CD8-positive, alpha-beta memory T cell (primary cell): Measurements from ENCODE around the gene RNLS. TPM values are rescaled to one million over a fixed set of nuclear protein-coding genes. Genes with fewer than 3 reads are reported as not detected.

Experiments used
- CTCF ChIA-PET: fragments of 350-600 bp; sonication (Branson Sonifier 250); formaldehyde crosslinking; loops from one replicate; lab custom pipeline; 2021; ENCODE audit warnings: antibody characterized with exemption; lab: Charles Lee
- POLR2A ChIA-PET: fragments of 350-600 bp; sonication (Branson Sonifier 250); formaldehyde crosslinking; loops from one replicate; lab custom pipeline; 2021; ENCODE audit warnings: antibody characterized with exemption; lab: Charles Lee
- DNase-seq, 5 donors: peaks; one replicate each; pipeline versions ENCODE4 v3.0.0 to v3.0.0-alpha.2; 2020 to 2022; ENCODE audit warnings: mixed read lengths in 1 of 5
- H3K27ac ChIP-seq: one replicate; pipeline ENCODE4 v1.7.0; 2013; ENCODE audit warnings: low read depth, mild to moderate bottlenecking, low read length, moderate library complexity
- H3K27me3 ChIP-seq: 2 replicates; pipeline ENCODE4 v1.7.0; 2013; ENCODE audit warnings: low read length, mild to moderate bottlenecking; ENCODE audit not compliant: insufficient read depth, poor library complexity, severe bottlenecking
- H3K36me3 ChIP-seq: 2 replicates; pipeline ENCODE4 v1.7.0; 2013; ENCODE audit warnings: mild to moderate bottlenecking, low read length, moderate library complexity; ENCODE audit not compliant: insufficient read depth
- H3K4me1 ChIP-seq: 2 replicates; pipeline ENCODE4 v1.7.0; 2013; ENCODE audit warnings: mild to moderate bottlenecking, low read length, moderate library complexity; ENCODE audit not compliant: insufficient read depth
- H3K4me3 ChIP-seq: 2 replicates; pipeline ENCODE4 v1.7.0; 2013; ENCODE audit warnings: mild to moderate bottlenecking, low read length
- H3K9me3 ChIP-seq: 2 replicates; pipeline ENCODE4 v1.7.0; 2013; ENCODE audit warnings: mild to moderate bottlenecking, low read length
- H3K27ac Mint-ChIP-seq, 8 donors: one replicate each; pipeline ENCODE4 v1.8.0; 2020 to 2021; ENCODE audit warnings: mixed read lengths in 8 of 8, mild to moderate bottlenecking in 6 of 8, inconsistent platforms in 3 of 8, moderate library complexity in 3 of 8
- H3K27me3 Mint-ChIP-seq, 2 donors: one replicate each; pipeline ENCODE4 v1.8.0; 2020 to 2021; ENCODE audit warnings: mixed read lengths in 2 of 2, mild to moderate bottlenecking in 1 of 2, moderate library complexity in 1 of 2
- H3K36me3 Mint-ChIP-seq, 3 donors: one replicate each; pipeline ENCODE4 v1.8.0; 2020 to 2021; ENCODE audit warnings: mixed read lengths in 3 of 3, inconsistent platforms in 1 of 3, mild to moderate bottlenecking in 1 of 3
- H3K4me1 Mint-ChIP-seq, 3 donors: one replicate each; pipeline ENCODE4 v1.8.0; 2020 to 2021; ENCODE audit warnings: mixed read lengths in 3 of 3, inconsistent platforms in 1 of 3, mild to moderate bottlenecking in 1 of 3
- H3K4me3 Mint-ChIP-seq, 7 donors: one replicate each; pipeline ENCODE4 v1.8.0; 2020 to 2021; ENCODE audit warnings: mixed read lengths in 7 of 7, mild to moderate bottlenecking in 6 of 7, moderate library complexity in 4 of 7, inconsistent platforms in 2 of 7
- H3K9me3 Mint-ChIP-seq, 5 donors: one replicate each; pipeline ENCODE4 v1.8.0; 2020 to 2022; ENCODE audit warnings: mixed read lengths in 5 of 5, mild to moderate bottlenecking in 3 of 5, moderate library complexity in 2 of 5, inconsistent platforms in 1 of 5
- polyA plus RNA-seq: library from polyadenylated mRNA; unstranded; fragments of 300-500 nt; fragmentation: Illumina TruSeq; gene quantifications from one replicate; pipeline ENCODE4 v1.2.3, GENCODE V29; 2021
- total RNA-seq, 2 experiments: library from RNA; stranded (reverse); gene quantifications; one replicate each; pipeline ENCODE4 v1.2.3, GENCODE V29; 2021

Gene RNLS
- total and polyA plus RNA-seq, 3 experiments from 2014 or later: 4.0 to 7.0 (median 4.6) TPM

- Histone ChIP-seq H3K9me3 (no peaks in the 10 kb centered on the region), H3K27ac (no peak overlapping the region), H3K27me3 (no peaks in the 10 kb centered on the region), H3K36me3 (no peaks in the 10 kb centered on the region), H3K4me1 (no peaks in the 10 kb centered on the region), H3K4me3 (no peak overlapping the region)
- POLR2A ChIA-PET: no interaction called here
- no peaks in the 10 kb centered on the region for H3K4me1 Mint-ChIP-seq
- no peak for DNase-seq
- CTCF ChIA-PET: no interaction called here
- H3K27me3 Mint-ChIP-seq: peaks cover 0 to 4% of the 10 kb centered on the region in 2 donors
- no peak overlapping the region for H3K27ac Mint-ChIP-seq
- peaks cover 0 to 5% (median 3%) of the 10 kb centered on the region in 5 donors for H3K9me3 Mint-ChIP-seq
- H3K4me3 Mint-ChIP-seq: no peak overlapping the region
- peaks cover 0 to 1% (median 0%) of the 10 kb centered on the region in 3 donors for H3K36me3 Mint-ChIP-seq
These were observed 104.9 kb downstream of the RNLS start for GRCh38 chr10:88478256-88478655.

- H3K4me3 Mint-ChIP-seq: no peak overlapping the region
- H3K9me3 Mint-ChIP-seq: peaks cover 0 to 4% (median 0%) of the 10 kb centered on the region in 5 donors
- CTCF ChIA-PET: no interaction called here
- H3K27me3 ChIP-seq: no peaks in the 10 kb centered on the region
- H3K9me3 ChIP-seq: no peaks in the 10 kb centered on the region
- no peak overlapping the region for H3K27ac Mint-ChIP-seq
- no peaks in the 10 kb centered on the region for H3K4me1 ChIP-seq
- POLR2A ChIA-PET: no interaction called here
- no peaks in the 10 kb centered on the region for H3K4me1 Mint-ChIP-seq
- no peaks in the 10 kb centered on the region for H3K36me3 Mint-ChIP-seq
- no peak for DNase-seq
- no peaks in the 10 kb centered on the region for H3K36me3 ChIP-seq
- H3K4me3 ChIP-seq: no peak overlapping the region
- H3K27ac ChIP-seq: no peak overlapping the region
- H3K27me3 Mint-ChIP-seq: no peaks in the 10 kb centered on the region
These were observed 105.6 kb downstream of the RNLS start for GRCh38 chr10:88477343-88478085.

GRCh38 chr10:88474884-88475844 is 108.0 kb downstream of the RNLS start:
- H3K36me3 ChIP-seq: no peaks in the 10 kb centered on the region
- no peaks in the 10 kb centered on the region for H3K9me3 ChIP-seq
- no peaks in the 10 kb centered on the region for H3K36me3 Mint-ChIP-seq
- ChIA-PET POLR2A (no interaction called here), CTCF (no interaction called here)
- no peaks in the 10 kb centered on the region for H3K9me3 Mint-ChIP-seq
- H3K27me3 ChIP-seq: no peaks in the 10 kb centered on the region
- no peak overlapping the region for H3K4me3 ChIP-seq
- no peaks in the 10 kb centered on the region for H3K4me1 Mint-ChIP-seq
- H3K27ac ChIP-seq: no peak overlapping the region
- H3K27ac Mint-ChIP-seq: no peak overlapping the region
- H3K4me1 ChIP-seq: no peaks in the 10 kb centered on the region
- H3K27me3 Mint-ChIP-seq: no peaks in the 10 kb centered on the region
- no peak overlapping the region for H3K4me3 Mint-ChIP-seq
- DNase-seq: no peak

GRCh38 chr10:88473989-88474883 is 108.9 kb downstream of the RNLS start:
- ChIA-PET CTCF (no interaction called here), POLR2A (no interaction called here)
- H3K4me3 Mint-ChIP-seq: no peak overlapping the region
- Histone ChIP-seq H3K27me3 (no peaks in the 10 kb centered on the region), H3K4me3 (no peak overlapping the region), H3K27ac (no peak overlapping the region), H3K36me3 (no peaks in the 10 kb centered on the region), H3K9me3 (no peaks in the 10 kb centered on the region), H3K4me1 (no peaks in the 10 kb centered on the region)
- H3K36me3 Mint-ChIP-seq: no peaks in the 10 kb centered on the region
- no peaks in the 10 kb centered on the region for H3K9me3 Mint-ChIP-seq
- H3K4me1 Mint-ChIP-seq: no peaks in the 10 kb centered on the region
- DNase-seq: no peak
- peak overlapping the region in 1 of 8 donors; percentile 41 for H3K27ac Mint-ChIP-seq
- no peaks in the 10 kb centered on the region for H3K27me3 Mint-ChIP-seq

GRCh38 chr10:88472540-88472939 is 110.6 kb downstream of the RNLS start:
- Histone ChIP-seq H3K9me3 (no peaks in the 10 kb centered on the region), H3K27me3 (no peaks in the 10 kb centered on the region), H3K27ac (no peak overlapping the region), H3K4me1 (no peaks in the 10 kb centered on the region), H3K4me3 (no peak overlapping the region), H3K36me3 (no peaks in the 10 kb centered on the region)
- Mint-ChIP-seq H3K9me3 (no peaks in the 10 kb centered on the region), H3K27me3 (no peaks in the 10 kb centered on the region), H3K4me1 (no peaks in the 10 kb centered on the region), H3K27ac (no peak overlapping the region), H3K36me3 (no peaks in the 10 kb centered on the region), H3K4me3 (no peak overlapping the region)
- POLR2A ChIA-PET: no interaction called here
- DNase-seq: no peak
- CTCF ChIA-PET: no interaction called here

GRCh38 chr10:88471899-88472298 is 111.2 kb downstream of the RNLS start:
- H3K4me1 ChIP-seq: no peaks in the 10 kb centered on the region
- no peaks in the 10 kb centered on the region for H3K36me3 ChIP-seq
- ChIA-PET POLR2A (no interaction called here), CTCF (no interaction called here)
- DNase-seq: no peak
- H3K27ac Mint-ChIP-seq: no peak overlapping the region
- H3K27me3 Mint-ChIP-seq: no peaks in the 10 kb centered on the region
- H3K9me3 ChIP-seq: no peaks in the 10 kb centered on the region
- H3K9me3 Mint-ChIP-seq: no peaks in the 10 kb centered on the region
- H3K4me3 Mint-ChIP-seq: no peak overlapping the region
- H3K27me3 ChIP-seq: no peaks in the 10 kb centered on the region
- H3K36me3 Mint-ChIP-seq: no peaks in the 10 kb centered on the region
- H3K4me3 ChIP-seq: no peak overlapping the region
- H3K4me1 Mint-ChIP-seq: no peaks in the 10 kb centered on the region
- H3K27ac ChIP-seq: no peak overlapping the region

- H3K4me3 Mint-ChIP-seq: no peak overlapping the region
- H3K27ac Mint-ChIP-seq: no peak overlapping the region
- ChIA-PET POLR2A (no interaction called here), CTCF (no interaction called here)
- Histone ChIP-seq H3K9me3 (no peaks in the 10 kb centered on the region), H3K4me1 (no peaks in the 10 kb centered on the region), H3K27me3 (no peaks in the 10 kb centered on the region), H3K4me3 (no peak overlapping the region), H3K36me3 (no peaks in the 10 kb centered on the region), H3K27ac (no peak overlapping the region)
- no peak for DNase-seq
- H3K36me3 Mint-ChIP-seq: peaks cover 0 to 6% (median 0%) of the 10 kb centered on the region in 3 donors
- no peaks in the 10 kb centered on the region for H3K4me1 Mint-ChIP-seq
- H3K9me3 Mint-ChIP-seq: no peaks in the 10 kb centered on the region
- H3K27me3 Mint-ChIP-seq: no peaks in the 10 kb centered on the region
These were observed 115.2 kb downstream of the RNLS start for GRCh38 chr10:88467835-88468485.
